MM.1S (cell line): ENCODE data around the gene PRSS8.

ENCODE experiments used
- DNase-seq: peaks from one replicate; pipeline ENCODE4 v3.0.0-alpha.2; 2015
- H2AFZ ChIP-seq: fragments of 300-600 bp; sonication (generic); 2 replicates; pipeline ENCODE4 v1.6.0; 2016; ENCODE audit warnings: antibody characterized with exemption, low read length
- H3F3A ChIP-seq: fragments of 300-600 bp; sonication (generic); 2 replicates; pipeline ENCODE4 v1.6.1; 2016; ENCODE audit warnings: mild to moderate bottlenecking, antibody characterized with exemption, low read length, moderate library complexity, mixed read lengths; ENCODE audit not compliant: insufficient read depth
- H3K27ac ChIP-seq: fragments of 300-600 bp; sonication (generic); 2 replicates; pipeline ENCODE4 v1.5.1; 2016; ENCODE audit warnings: mild to moderate bottlenecking, low read length
- H3K27me3 ChIP-seq: fragments of 300-600 bp; sonication (generic); replicated peaks from 2 replicates; pipeline ENCODE4 v1.6.0; 2016; ENCODE audit warnings: low read length; ENCODE audit not compliant: insufficient read depth
- H3K36me3 ChIP-seq: fragments of 300-600 bp; sonication (generic); replicated peaks from 2 replicates; pipeline ENCODE4 v1.6.1; 2016; ENCODE audit warnings: mild to moderate bottlenecking, low read length, mixed read lengths; ENCODE audit not compliant: insufficient read depth
- H3K4me1 ChIP-seq: fragments of 300-600 bp; sonication (generic); 2 replicates; pipeline ENCODE4 v1.6.1; 2016; ENCODE audit warnings: low read length, mixed read lengths
- H3K4me2 ChIP-seq: fragments of 300-600 bp; sonication (generic); 2 replicates; pipeline ENCODE4 v1.6.0; 2016; ENCODE audit warnings: low read depth, low read length
- H3K4me3 ChIP-seq: fragments of 300-600 bp; sonication (generic); 2 replicates; pipeline ENCODE4 v1.5.1; 2016; ENCODE audit warnings: low read length, mixed read lengths
- H3K79me2 ChIP-seq: fragments of 300-600 bp; sonication (generic); 2 replicates; pipeline ENCODE4 v1.6.1; 2016; ENCODE audit warnings: mixed run types, low read length, mixed read lengths
- H3K9ac ChIP-seq: fragments of 300-600 bp; sonication (generic); 2 replicates; pipeline ENCODE4 v1.6.1; 2016; ENCODE audit warnings: low read length, mixed read lengths
- H3K9me2 ChIP-seq: fragments of 300-600 bp; sonication (generic); replicated peaks from 2 replicates; pipeline ENCODE4 v1.6.1; 2016; ENCODE audit warnings: mild to moderate bottlenecking, low read length, mixed read lengths; ENCODE audit not compliant: insufficient read depth
- H3K9me3 ChIP-seq: fragments of 300-600 bp; sonication (generic); replicated peaks from 2 replicates; pipeline ENCODE4 v1.6.1; 2016; ENCODE audit warnings: mild to moderate bottlenecking, low read length, mixed read lengths; ENCODE audit not compliant: insufficient read depth
- H4K20me1 ChIP-seq: fragments of 300-600 bp; sonication (generic); 2 replicates; pipeline ENCODE4 v1.6.1; 2016; ENCODE audit warnings: mild to moderate bottlenecking, low read length, moderate library complexity, mixed read lengths; ENCODE audit not compliant: insufficient read depth
- EZH2 ChIP-seq: fragments of 300-600 bp; sonication (generic); optimal IDR thresholded peaks from 2 replicates; pipeline ENCODE3; 2017; ENCODE audit warnings: low read depth, mild to moderate bottlenecking, antibody characterized with exemption, low read length, mixed read lengths
- EZH2phosphoT487 ChIP-seq: fragments of 300-600 bp; sonication (generic); IDR thresholded peaks from 2 replicates; pipeline ENCODE4 v1.6.1; 2018; ENCODE audit warnings: antibody characterized with exemption, low read length
- TF ChIP-seq, protein P1 (sequence below): fragments of 300-600 bp; sonication (generic); IDR thresholded peaks from 2 replicates; pipeline ENCODE4 v1.5.1; 2016; ENCODE audit warnings: antibody characterized with exemption, low read length, mixed read lengths

PRSS8 gene

DNA sequence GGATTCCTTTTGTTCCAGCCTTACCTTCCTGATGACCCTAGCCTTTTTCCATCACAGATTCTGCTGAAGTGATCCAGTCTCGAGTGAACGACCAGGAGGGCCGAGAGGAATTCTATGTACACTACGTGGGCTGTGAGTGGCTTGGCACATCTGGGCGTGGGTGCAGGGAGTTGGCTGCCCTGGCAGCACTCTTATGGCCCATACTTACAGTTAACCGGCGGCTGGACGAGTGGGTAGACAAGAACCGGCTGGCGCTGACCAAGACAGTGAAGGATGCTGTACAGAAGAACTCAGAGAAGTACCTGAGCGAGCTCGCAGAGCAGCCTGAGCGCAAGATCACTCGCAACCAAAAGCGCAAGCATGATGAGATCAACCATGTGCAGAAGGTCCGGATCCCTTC, 15.4 kb downstream of the PRSS8 start:
- H3K4me3 ChIP-seq = no peak overlapping the region
- DNase-seq = no peak
- H3F3A ChIP-seq = no peaks in the 10 kb centered on the region
- H3K79me2 ChIP-seq = peaks cover 28% of the 10 kb centered on the region
- no peaks in the 10 kb centered on the region for H3K27me3 ChIP-seq
- no peak overlapping the region for H2AFZ ChIP-seq
- peaks cover 6% of the 10 kb centered on the region for H3K36me3 ChIP-seq
- H3K9me2 ChIP-seq = no peaks in the 10 kb centered on the region
- H3K4me2 ChIP-seq = no peak overlapping the region
- no peak overlapping the region for H3K27ac ChIP-seq
- no peaks in the 10 kb centered on the region for H3K9me3 ChIP-seq
- H3K9ac ChIP-seq = no peak overlapping the region
- TF ChIP-seq, protein P1, sequence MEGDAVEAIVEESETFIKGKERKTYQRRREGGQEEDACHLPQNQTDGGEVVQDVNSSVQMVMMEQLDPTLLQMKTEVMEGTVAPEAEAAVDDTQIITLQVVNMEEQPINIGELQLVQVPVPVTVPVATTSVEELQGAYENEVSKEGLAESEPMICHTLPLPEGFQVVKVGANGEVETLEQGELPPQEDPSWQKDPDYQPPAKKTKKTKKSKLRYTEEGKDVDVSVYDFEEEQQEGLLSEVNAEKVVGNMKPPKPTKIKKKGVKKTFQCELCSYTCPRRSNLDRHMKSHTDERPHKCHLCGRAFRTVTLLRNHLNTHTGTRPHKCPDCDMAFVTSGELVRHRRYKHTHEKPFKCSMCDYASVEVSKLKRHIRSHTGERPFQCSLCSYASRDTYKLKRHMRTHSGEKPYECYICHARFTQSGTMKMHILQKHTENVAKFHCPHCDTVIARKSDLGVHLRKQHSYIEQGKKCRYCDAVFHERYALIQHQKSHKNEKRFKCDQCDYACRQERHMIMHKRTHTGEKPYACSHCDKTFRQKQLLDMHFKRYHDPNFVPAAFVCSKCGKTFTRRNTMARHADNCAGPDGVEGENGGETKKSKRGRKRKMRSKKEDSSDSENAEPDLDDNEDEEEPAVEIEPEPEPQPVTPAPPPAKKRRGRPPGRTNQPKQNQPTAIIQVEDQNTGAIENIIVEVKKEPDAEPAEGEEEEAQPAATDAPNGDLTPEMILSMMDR = no peak
- no peak for TF ChIP-seq EZH2phosphoT487
- no peak for TF ChIP-seq EZH2
- H3K4me1 ChIP-seq = peaks cover 6% of the 10 kb centered on the region
- H4K20me1 ChIP-seq = no peaks in the 10 kb centered on the region

DNA sequence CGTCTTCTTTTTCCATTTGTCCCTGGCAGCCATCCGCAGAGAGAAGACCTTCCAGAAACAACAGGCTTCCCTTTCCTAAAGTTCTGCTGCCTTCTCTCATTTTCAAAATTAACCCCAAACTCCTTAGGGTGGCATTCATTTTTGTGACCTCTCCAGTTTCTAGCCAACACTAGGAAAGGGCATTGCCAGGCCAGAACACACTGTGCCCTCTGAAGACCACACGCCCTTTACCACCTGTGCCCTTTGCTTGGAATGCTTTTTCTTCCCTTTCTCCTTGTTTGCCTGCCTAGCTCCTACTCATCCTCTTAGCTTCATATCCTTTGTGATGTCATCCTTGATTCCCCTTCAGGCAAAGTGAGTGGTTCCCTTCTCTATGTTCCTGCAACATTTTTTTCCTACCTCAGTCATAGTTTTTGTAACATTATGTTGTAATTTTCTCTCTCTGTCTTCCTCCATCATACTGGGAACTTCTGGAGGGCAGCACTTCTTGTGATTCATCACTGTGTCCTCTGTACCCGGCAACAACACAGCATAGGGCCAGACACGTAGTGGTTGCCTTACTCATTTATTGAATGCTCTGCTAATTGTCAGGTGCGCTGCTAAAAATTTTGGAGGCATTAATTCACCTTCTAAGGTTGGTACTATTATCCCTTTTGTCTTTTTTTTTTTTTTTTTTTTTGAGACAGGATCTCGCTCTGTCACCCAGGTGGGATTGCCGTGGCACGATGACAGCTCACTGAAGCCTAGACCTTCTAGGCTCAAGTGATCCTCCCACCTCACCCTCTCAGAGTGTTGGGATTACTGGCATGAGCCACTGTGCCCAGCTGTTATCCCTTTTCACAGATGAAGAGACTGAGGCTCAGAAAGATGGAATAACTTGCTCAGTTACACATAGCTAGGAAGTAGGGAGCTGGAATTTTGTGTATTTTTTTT, 17.0 kb downstream of the PRSS8 start:
- Histone ChIP-seq H3K9me2 (no peaks in the 10 kb centered on the region), H4K20me1 (no peaks in the 10 kb centered on the region), H3K4me1 (peaks cover 6% of the 10 kb centered on the region), H3K79me2 (peaks cover 28% of the 10 kb centered on the region), H2AFZ (peak overlapping the region; percentile 83), H3K36me3 (peaks cover 6% of the 10 kb centered on the region), H3K9me3 (no peaks in the 10 kb centered on the region), H3K4me3 (peak overlapping the region; percentile 99), H3K27me3 (no peaks in the 10 kb centered on the region), H3F3A (no peaks in the 10 kb centered on the region), H3K27ac (peak overlapping the region; percentile 49; the same call in 1 of the 2 replicates), H3K4me2 (peak overlapping the region; percentile 100), H3K9ac (peak overlapping the region; percentile 93)
- TF ChIP-seq EZH2 (no peak), EZH2phosphoT487 (no peak)
- TF ChIP-seq, protein P1 = no peak
- no peak for DNase-seq

DNA sequence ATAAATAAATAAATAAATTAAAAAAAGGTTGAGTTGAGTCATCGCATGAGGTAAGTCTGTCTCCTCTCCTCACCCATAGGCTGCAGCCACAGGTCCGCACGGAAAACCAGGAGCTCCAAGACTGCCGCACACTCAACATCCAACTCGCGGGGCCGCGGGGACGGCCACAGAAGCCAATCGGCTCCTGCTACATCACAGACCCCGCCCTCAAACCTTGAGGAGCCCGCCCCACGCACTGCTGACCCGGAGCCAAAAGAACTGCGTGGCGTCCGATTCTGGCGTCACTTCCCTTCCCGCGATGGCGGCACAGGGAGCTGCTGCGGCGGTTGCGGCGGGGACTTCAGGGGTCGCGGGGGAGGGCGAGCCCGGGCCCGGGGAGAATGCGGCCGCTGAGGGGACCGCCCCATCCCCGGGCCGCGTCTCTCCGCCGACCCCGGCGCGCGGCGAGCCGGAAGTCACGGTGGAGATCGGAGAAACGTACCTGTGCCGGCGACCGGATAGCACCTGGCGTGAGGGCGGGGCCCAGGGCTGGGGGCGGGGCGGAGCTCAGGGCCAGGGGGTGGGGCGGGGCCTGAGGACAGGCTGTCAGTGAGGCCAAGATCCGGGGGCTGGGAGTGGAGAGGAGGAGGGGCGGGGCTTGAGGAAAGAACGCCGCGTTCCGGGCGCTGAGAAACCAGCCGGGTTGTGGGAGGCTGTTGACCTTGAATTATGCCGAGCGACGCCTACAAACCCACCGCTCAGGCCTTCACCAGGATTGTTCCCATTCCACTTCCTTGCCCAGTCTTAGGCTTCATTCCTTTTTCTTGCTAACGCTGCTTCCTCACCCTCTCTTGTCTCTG, 17.9 kb downstream of the PRSS8 start, which contains the start of gene KAT8:
KAT8 (plus strand) TSS at position 281 of the 839 bp plus-strand sequence; CDS start at position 299, 18 bp downstream.
- TF ChIP-seq EZH2 (no peak), EZH2phosphoT487 (no peak)
- TF ChIP-seq, protein P1 = no peak
- peak; percentile 98 for DNase-seq

More for the DNA sequence above, 17.9 kb downstream of the PRSS8 start, which contains the start of gene KAT8:
- Histone ChIP-seq H3K4me3 (peak within 1 kb of the TSS; percentile 99), H2AFZ (peak within 1 kb of the TSS; percentile 83), H3K9me3 (no peaks in the 10 kb centered on the region), H3K27me3 (no peaks in the 10 kb centered on the region), H3K9ac (peak within 1 kb of the TSS; percentile 93), H3K36me3 (peaks cover 6% of the 10 kb centered on the region), H3K9me2 (no peaks in the 10 kb centered on the region), H3F3A (no peaks in the 10 kb centered on the region), H4K20me1 (no peaks in the 10 kb centered on the region), H3K27ac (peak within 1 kb of the TSS; percentile 87), H3K4me1 (peaks cover 6% of the 10 kb centered on the region), H3K79me2 (peaks cover 28% of the 10 kb centered on the region), H3K4me2 (peak within 1 kb of the TSS; percentile 100)
